Memory B cell (primary cell): ENCODE data around the gene CDK17.

ENCODE experiments used
- ATAC-seq: fragments of 150-1000 bp; cut with Tn5 transposase; 2 replicates; pipeline ENCODE4 v1.10.0; 2021; ENCODE audit warnings: low read depth, mild to moderate bottlenecking, moderate library complexity
- DNase-seq, 2 donors: peaks; one replicate each; pipeline ENCODE4 v3.0.0; 2022; ENCODE audit warnings: low spot score in 2 of 2
- H3K27ac Mint-ChIP-seq: one replicate; pipeline ENCODE4 v1.8.0; 2022; ENCODE audit warnings: mild to moderate bottlenecking, moderate library complexity, mixed read lengths
- H3K27me3 Mint-ChIP-seq: one replicate; pipeline ENCODE4 v1.8.0; 2022; ENCODE audit warnings: mixed read lengths
- H3K36me3 Mint-ChIP-seq: one replicate; pipeline ENCODE4 v1.8.0; 2022; ENCODE audit warnings: mild to moderate bottlenecking, mixed read lengths
- H3K4me1 Mint-ChIP-seq: one replicate; pipeline ENCODE4 v1.8.0; 2022; ENCODE audit warnings: mixed read lengths
- H3K4me3 Mint-ChIP-seq: one replicate; pipeline ENCODE4 v1.8.0; 2022; ENCODE audit warnings: mild to moderate bottlenecking, moderate library complexity, mixed read lengths
- H3K9me3 Mint-ChIP-seq: one replicate; pipeline ENCODE4 v1.8.0; 2022; ENCODE audit warnings: mixed read lengths

The CDK17 gene

GRCh38 chr12:96258104-96258961 is 141.9 kb downstream of the CDK17 start:
- Mint-ChIP-seq H3K4me3 (no peak overlapping the region), H3K4me1 (peaks cover 14% of the 10 kb centered on the region), H3K27ac (no peak overlapping the region), H3K36me3 (peaks cover 27% of the 10 kb centered on the region), H3K27me3 (no peaks in the 10 kb centered on the region), H3K9me3 (no peaks in the 10 kb centered on the region)
- ATAC-seq: no peak
- no peak for DNase-seq

GRCh38 chr12:96257550-96258103 is 142.6 kb downstream of the CDK17 start:
- Mint-ChIP-seq H3K4me1 (peaks cover 14% of the 10 kb centered on the region), H3K9me3 (no peaks in the 10 kb centered on the region), H3K27ac (no peak overlapping the region), H3K36me3 (peaks cover 26% of the 10 kb centered on the region), H3K27me3 (no peaks in the 10 kb centered on the region), H3K4me3 (no peak overlapping the region)
- DNase-seq (no peak), ATAC-seq (no peak)

- H3K36me3 Mint-ChIP-seq: peaks cover 29% of the 10 kb centered on the region
- H3K4me3 Mint-ChIP-seq: no peak overlapping the region
- H3K4me1 Mint-ChIP-seq: peaks cover 16% of the 10 kb centered on the region
- no peak for DNase-seq
- no peaks in the 10 kb centered on the region for H3K9me3 Mint-ChIP-seq
- ATAC-seq: no peak
- no peak overlapping the region for H3K27ac Mint-ChIP-seq
- H3K27me3 Mint-ChIP-seq: no peaks in the 10 kb centered on the region
Observed at GRCh38 chr12:96256672-96257361, 143.4 kb downstream of the CDK17 start.

- Mint-ChIP-seq H3K4me3 (no peak overlapping the region), H3K4me1 (peaks cover 24% of the 10 kb centered on the region), H3K9me3 (no peaks in the 10 kb centered on the region), H3K27me3 (no peaks in the 10 kb centered on the region), H3K27ac (no peak overlapping the region), H3K36me3 (peaks cover 31% of the 10 kb centered on the region)
- DNase-seq (no peak), ATAC-seq (no peak)
Observed at GRCh38 chr12:96255077-96255476, 145.2 kb downstream of the CDK17 start.

- H3K9me3 Mint-ChIP-seq: no peaks in the 10 kb centered on the region
- ATAC-seq: no peak
- H3K4me3 Mint-ChIP-seq: no peak overlapping the region
Observed at GRCh38 chr12:96250119-96250685, 150.0 kb downstream of the CDK17 start.

GRCh38 chr12:96249196-96250118 is 150.8 kb downstream of the CDK17 start:
- Mint-ChIP-seq H3K4me1 (peaks cover 17% of the 10 kb centered on the region), H3K9me3 (no peaks in the 10 kb centered on the region), H3K27me3 (no peaks in the 10 kb centered on the region), H3K4me3 (no peak overlapping the region), H3K27ac (peak overlapping the region; percentile 52), H3K36me3 (peaks cover 39% of the 10 kb centered on the region)
- ATAC-seq (no peak), DNase-seq (no peak)

More at GRCh38 chr12:96250119-96250685, 150.0 kb downstream of the CDK17 start:
- no peaks in the 10 kb centered on the region for H3K27me3 Mint-ChIP-seq
- H3K4me1 Mint-ChIP-seq: peaks cover 25% of the 10 kb centered on the region
- DNase-seq: no peak
- H3K27ac Mint-ChIP-seq: peak overlapping the region; percentile 52
- H3K36me3 Mint-ChIP-seq: peaks cover 46% of the 10 kb centered on the region

- DNase-seq (no peak), ATAC-seq (no peak)
- Mint-ChIP-seq H3K36me3 (peaks cover 39% of the 10 kb centered on the region), H3K27me3 (no peaks in the 10 kb centered on the region), H3K4me3 (no peak overlapping the region), H3K9me3 (no peaks in the 10 kb centered on the region), H3K4me1 (peaks cover 17% of the 10 kb centered on the region), H3K27ac (no peak overlapping the region)
Observed at GRCh38 chr12:96248136-96248931, 151.9 kb downstream of the CDK17 start.

GRCh38 chr12:96247563-96247962 is 152.7 kb downstream of the CDK17 start:
- Mint-ChIP-seq H3K36me3 (peaks cover 43% of the 10 kb centered on the region), H3K27me3 (no peaks in the 10 kb centered on the region), H3K9me3 (no peaks in the 10 kb centered on the region), H3K27ac (no peak overlapping the region), H3K4me1 (peaks cover 22% of the 10 kb centered on the region), H3K4me3 (no peak overlapping the region)
- no peak for ATAC-seq
- DNase-seq: no peak

- H3K4me1 Mint-ChIP-seq: peaks cover 20% of the 10 kb centered on the region
- no peak overlapping the region for H3K4me3 Mint-ChIP-seq
- DNase-seq (no peak), ATAC-seq (no peak)
- H3K36me3 Mint-ChIP-seq: peaks cover 40% of the 10 kb centered on the region
- H3K27me3 Mint-ChIP-seq: no peaks in the 10 kb centered on the region
- H3K27ac Mint-ChIP-seq: no peak overlapping the region
- H3K9me3 Mint-ChIP-seq: no peaks in the 10 kb centered on the region
Observed at GRCh38 chr12:96246926-96247505, 153.2 kb downstream of the CDK17 start.

- DNase-seq (no peak), ATAC-seq (no peak)
- H3K36me3 Mint-ChIP-seq: peaks cover 27% of the 10 kb centered on the region
- H3K27ac Mint-ChIP-seq: no peak overlapping the region
- H3K27me3 Mint-ChIP-seq: no peaks in the 10 kb centered on the region
- H3K4me3 Mint-ChIP-seq: no peak overlapping the region
- H3K9me3 Mint-ChIP-seq: no peaks in the 10 kb centered on the region
- peaks cover 16% of the 10 kb centered on the region for H3K4me1 Mint-ChIP-seq
Observed at GRCh38 chr12:96244826-96245225, 155.4 kb downstream of the CDK17 start.

- Mint-ChIP-seq H3K4me3 (no peak overlapping the region), H3K4me1 (peaks cover 18% of the 10 kb centered on the region), H3K27ac (peak overlapping the region; percentile 80), H3K27me3 (no peaks in the 10 kb centered on the region), H3K9me3 (no peaks in the 10 kb centered on the region), H3K36me3 (peaks cover 19% of the 10 kb centered on the region)
- no peak for DNase-seq
- ATAC-seq: no peak
Observed at GRCh38 chr12:96242597-96242996, 157.6 kb downstream of the CDK17 start.

GRCh38 chr12:96241846-96242256 is 158.4 kb downstream of the CDK17 start:
- no peaks in the 10 kb centered on the region for H3K9me3 Mint-ChIP-seq
- peak overlapping the region; percentile 80 for H3K27ac Mint-ChIP-seq

More at GRCh38 chr12:96241846-96242256, 158.4 kb downstream of the CDK17 start:
- Mint-ChIP-seq H3K4me3 (no peak overlapping the region), H3K4me1 (peaks cover 24% of the 10 kb centered on the region), H3K27me3 (no peaks in the 10 kb centered on the region), H3K36me3 (peaks cover 17% of the 10 kb centered on the region)
- DNase-seq (peak in 1 of 2 donors; percentile 5), ATAC-seq (peak; percentile 71)
